Right lobe of liver (tissue), 6 donors: ENCODE data around the gene ATG10. TPM values are rescaled to one million over a fixed set of nuclear protein-coding genes. Genes with fewer than 3 reads are reported as not detected.

Source experiments
- ATAC-seq, 4 donors: fragments of 200-7000 bp; cut with Tn5 transposase; one replicate each; pipeline ENCODE4 v1.9.1; 2020; ENCODE audit warnings: mild to moderate bottlenecking in 4 of 4, moderate library complexity in 4 of 4
- DNase-seq, 3 donors: peaks; one replicate each; pipeline ENCODE4 v3.0.0-alpha.2; 2020
- H3K27ac ChIP-seq, 3 donors: fragments of 200-600 bp; one replicate each; pipeline ENCODE4 v1.8.0; 2022
- H3K27me3 ChIP-seq, 2 donors: fragments of 200-600 bp; one replicate each; pipeline ENCODE4 v1.8.0; 2022
- H3K36me3 ChIP-seq, 4 donors: fragments of 200-600 bp; sonication (generic) in 1 of 4; one replicate each; pipeline versions ENCODE4 v1.5.1 to v1.8.0; 2017 to 2022; ENCODE audit warnings: control low read depth in 1 of 4
- H3K4me1 ChIP-seq, 4 donors: fragments of 200-600 bp; sonication (generic) in 1 of 4; one replicate each; pipeline versions ENCODE4 v1.5.1 to v1.8.0; 2017 to 2022; ENCODE audit warnings: control low read depth in 1 of 4
- H3K4me3 ChIP-seq, 3 donors: fragments of 200-600 bp; one replicate each; pipeline ENCODE4 v1.8.0; 2022
- H3K9me3 ChIP-seq, 4 donors: fragments of 200-600 bp; sonication (generic) in 1 of 4; one replicate each; pipeline versions ENCODE4 v1.5.1 to v1.8.0; 2017 to 2022; ENCODE audit warnings: control low read depth in 1 of 4
- POLR2A ChIP-seq: fragments of 450-650 bp; IDR thresholded peaks from one replicate; pipeline ENCODE4 v1.6.1; 2017; ENCODE audit warnings: antibody characterized with exemption, mild to moderate bottlenecking
- WGBS: methylation state at CpG from one replicate; pipeline ENCODE4 v1.1.6; 2018; ENCODE audit warnings: low coverage, low lambda C conversion rate; ENCODE audit not compliant: insufficient coverage; ENCODE audit errors: missing lambda C conversion rate; 5-methylcytosine and 5-hydroxymethylcytosine counted together
- intact Hi-C, 2 donors: fragments of 100-400 bp; cut with DNase I; formaldehyde crosslinking; loops; one replicate each; pipeline versions ENCODE4 v1.11.2 to v1.14.1; 2022
- total RNA-seq, 6 experiments: library from RNA; depleted of rRNA in 2 of 6; stranded (reverse); fragments of >200 nt in 2 of 6; fragmentation: NEBNext Ultra II Directional in 3 of 6; extraction: Animal tissue kit (Norgen Biotek cat#: 25700) in 3 of 6; gene quantifications; one replicate each; pipeline versions ENCODE4 v1.1.0 to v1.2.4, GENCODE V29; 2016 to 2023
- TF ChIP-seq, protein P1 (sequence below), 4 donors: fragments of 200-600 bp in 3 of 4; fragments of 450-650 bp in 1 of 4; IDR thresholded peaks; one replicate each; pipeline versions ENCODE4 v1.5.1 to v1.8.0; 2016 to 2022; ENCODE audit warnings: antibody characterized with exemption in 4 of 4, mild to moderate bottlenecking in 2 of 4
- donor health status: DM: no; HTN: yes; CAD: no.
- donor health status: DM: no; HTN: no; CAD: no.
- donor health status: DM: no; HTN: no; CAD: no.
- donor health status: DM: no; HTN: yes; CAD: no.
- donor health status: DM: no; HTN: yes; CAD: no.

ATG10 gene
- total RNA-seq, 6 experiments from 2014 or later, result 2.9 to 8.0 (median 4.4) TPM

GRCh38 chr5:82072138-82072537 is 100.3 kb downstream of the ATG10 start:
- Histone ChIP-seq H3K27ac (no peak overlapping the region), H3K36me3 (no peaks in the 10 kb centered on the region), H3K4me3 (no peak overlapping the region), H3K4me1 (no peaks in the 10 kb centered on the region), H3K9me3 (no peaks in the 10 kb centered on the region), H3K27me3 (no peaks in the 10 kb centered on the region)
- peak in 2 of 4 donors; percentile 24 to 36 for ATAC-seq
- no peak for DNase-seq
- intact Hi-C loops, result no loop called here
- TF ChIP-seq, protein P1, sequence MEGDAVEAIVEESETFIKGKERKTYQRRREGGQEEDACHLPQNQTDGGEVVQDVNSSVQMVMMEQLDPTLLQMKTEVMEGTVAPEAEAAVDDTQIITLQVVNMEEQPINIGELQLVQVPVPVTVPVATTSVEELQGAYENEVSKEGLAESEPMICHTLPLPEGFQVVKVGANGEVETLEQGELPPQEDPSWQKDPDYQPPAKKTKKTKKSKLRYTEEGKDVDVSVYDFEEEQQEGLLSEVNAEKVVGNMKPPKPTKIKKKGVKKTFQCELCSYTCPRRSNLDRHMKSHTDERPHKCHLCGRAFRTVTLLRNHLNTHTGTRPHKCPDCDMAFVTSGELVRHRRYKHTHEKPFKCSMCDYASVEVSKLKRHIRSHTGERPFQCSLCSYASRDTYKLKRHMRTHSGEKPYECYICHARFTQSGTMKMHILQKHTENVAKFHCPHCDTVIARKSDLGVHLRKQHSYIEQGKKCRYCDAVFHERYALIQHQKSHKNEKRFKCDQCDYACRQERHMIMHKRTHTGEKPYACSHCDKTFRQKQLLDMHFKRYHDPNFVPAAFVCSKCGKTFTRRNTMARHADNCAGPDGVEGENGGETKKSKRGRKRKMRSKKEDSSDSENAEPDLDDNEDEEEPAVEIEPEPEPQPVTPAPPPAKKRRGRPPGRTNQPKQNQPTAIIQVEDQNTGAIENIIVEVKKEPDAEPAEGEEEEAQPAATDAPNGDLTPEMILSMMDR (IDR thresholded peaks at IDR 0.05), result no peak
- TF ChIP-seq POLR2A, result no peak
- WGBS, result 43% methylated on average over 2 of the region's 2 CpGs

DNA sequence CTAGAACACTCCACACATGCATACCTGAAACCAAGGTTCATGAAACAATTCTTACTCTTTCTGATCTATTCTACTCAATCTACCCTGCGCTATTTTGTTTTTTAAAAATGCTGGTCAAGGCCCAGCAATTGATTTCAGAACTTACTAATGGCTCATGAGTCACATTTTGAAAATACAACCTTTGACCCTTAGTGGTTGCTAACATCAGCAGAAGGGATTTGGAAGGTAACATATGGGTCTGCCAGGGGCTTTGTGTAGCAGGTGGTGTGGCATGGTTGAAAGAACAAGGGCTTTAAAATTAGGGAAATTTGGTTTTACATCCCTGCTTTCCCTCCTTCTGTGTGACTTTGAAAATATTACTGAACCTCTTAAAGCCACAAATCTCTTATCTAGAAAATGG is 101.4 kb downstream of the ATG10 start:
- 19% methylated on average over 1 of the region's 1 CpG for WGBS

GRCh38 chr5:82074950-82075349 is 103.1 kb downstream of the ATG10 start:
- H3K4me1 ChIP-seq, result no peaks in the 10 kb centered on the region
- H3K27me3 ChIP-seq, result no peaks in the 10 kb centered on the region
- no peaks in the 10 kb centered on the region for H3K9me3 ChIP-seq
- no peak overlapping the region for H3K27ac ChIP-seq
- 66% methylated on average over 2 of the region's 2 CpGs for WGBS
- ATAC-seq, result no peak
- DNase-seq, result no peak
- no peaks in the 10 kb centered on the region for H3K36me3 ChIP-seq
- no peak for TF ChIP-seq POLR2A
- TF ChIP-seq, protein P1 (IDR thresholded peaks at IDR 0.05), result no peak
- no peak overlapping the region for H3K4me3 ChIP-seq
- intact Hi-C loops, result no loop called here

More for the DNA sequence above, 101.4 kb downstream of the ATG10 start:
- Histone ChIP-seq H3K4me1 (no peaks in the 10 kb centered on the region), H3K4me3 (no peak overlapping the region), H3K36me3 (no peaks in the 10 kb centered on the region), H3K9me3 (no peaks in the 10 kb centered on the region), H3K27me3 (no peaks in the 10 kb centered on the region), H3K27ac (no peak overlapping the region)
- TF ChIP-seq, protein P1 (IDR thresholded peaks at IDR 0.05), result no peak
- TF ChIP-seq POLR2A, result no peak
- DNase-seq (no peak), ATAC-seq (peak; percentile 40 to 93 (median 74))
- intact Hi-C loops, result no loop called here

- WGBS, result 93% methylated on average over 5 of the region's 5 CpGs
- Histone ChIP-seq H3K4me3 (no peak overlapping the region), H3K36me3 (no peaks in the 10 kb centered on the region), H3K27me3 (no peaks in the 10 kb centered on the region), H3K9me3 (no peaks in the 10 kb centered on the region), H3K27ac (no peak overlapping the region), H3K4me1 (no peaks in the 10 kb centered on the region)
- no peak for TF ChIP-seq POLR2A
- TF ChIP-seq, protein P1 (IDR thresholded peaks at IDR 0.05), result no peak
- DNase-seq (no peak), ATAC-seq (no peak)
- intact Hi-C loops, result no loop called here
Measured at GRCh38 chr5:82077496-82077895, 105.7 kb downstream of the ATG10 start.

GRCh38 chr5:82091617-82092016 is 119.8 kb downstream of the ATG10 start:
- no peaks in the 10 kb centered on the region for H3K27me3 ChIP-seq
- no peaks in the 10 kb centered on the region for H3K4me1 ChIP-seq
- WGBS, result 57% methylated on average over 1 of the region's 1 CpG
- no peak overlapping the region for H3K27ac ChIP-seq
- H3K36me3 ChIP-seq, result no peaks in the 10 kb centered on the region
- intact Hi-C loops, result no loop called here
- H3K4me3 ChIP-seq, result no peak overlapping the region
- ATAC-seq, result no peak
- H3K9me3 ChIP-seq, result peaks cover 0 to 13% (median 0%) of the 10 kb centered on the region in 4 donors
- TF ChIP-seq, protein P1 (IDR thresholded peaks at IDR 0.05), result no peak
- no peak for TF ChIP-seq POLR2A
- DNase-seq, result no peak
